ENCODE measurements around the gene AP2B1. TPM values are rescaled to one million over a fixed set of nuclear protein-coding genes. Genes with fewer than 3 reads are reported as not detected.

Gene AP2B1
- total RNA-seq, 1 experiment from 2014 or later: 198 TPM

- TF ChIP-seq, protein P1, sequence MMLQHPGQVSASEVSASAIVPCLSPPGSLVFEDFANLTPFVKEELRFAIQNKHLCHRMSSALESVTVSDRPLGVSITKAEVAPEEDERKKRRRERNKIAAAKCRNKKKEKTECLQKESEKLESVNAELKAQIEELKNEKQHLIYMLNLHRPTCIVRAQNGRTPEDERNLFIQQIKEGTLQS (IDR thresholded peaks at IDR 0.05): no peak
- no peak for TF ChIP-seq SRF (IDR thresholded peaks at IDR 0.05; ENCODE audit: low read depth)
- no peak for TF ChIP-seq FOSL1 (IDR thresholded peaks at IDR 0.05; ENCODE audit: low read depth)
- no peak for TF ChIP-seq EGR1 (IDR thresholded peaks at IDR 0.05; ENCODE audit: low read depth)
- TF ChIP-seq CBX3 (IDR thresholded peaks at IDR 0.05; ENCODE audit: low read depth): no peak
- TF ChIP-seq POLR2A (IDR thresholded peaks at IDR 0.05; ENCODE audit: borderline replicate concordance, extremely low read depth, insufficient read depth, insufficient read length): no peak
- TF ChIP-seq, protein P2, sequence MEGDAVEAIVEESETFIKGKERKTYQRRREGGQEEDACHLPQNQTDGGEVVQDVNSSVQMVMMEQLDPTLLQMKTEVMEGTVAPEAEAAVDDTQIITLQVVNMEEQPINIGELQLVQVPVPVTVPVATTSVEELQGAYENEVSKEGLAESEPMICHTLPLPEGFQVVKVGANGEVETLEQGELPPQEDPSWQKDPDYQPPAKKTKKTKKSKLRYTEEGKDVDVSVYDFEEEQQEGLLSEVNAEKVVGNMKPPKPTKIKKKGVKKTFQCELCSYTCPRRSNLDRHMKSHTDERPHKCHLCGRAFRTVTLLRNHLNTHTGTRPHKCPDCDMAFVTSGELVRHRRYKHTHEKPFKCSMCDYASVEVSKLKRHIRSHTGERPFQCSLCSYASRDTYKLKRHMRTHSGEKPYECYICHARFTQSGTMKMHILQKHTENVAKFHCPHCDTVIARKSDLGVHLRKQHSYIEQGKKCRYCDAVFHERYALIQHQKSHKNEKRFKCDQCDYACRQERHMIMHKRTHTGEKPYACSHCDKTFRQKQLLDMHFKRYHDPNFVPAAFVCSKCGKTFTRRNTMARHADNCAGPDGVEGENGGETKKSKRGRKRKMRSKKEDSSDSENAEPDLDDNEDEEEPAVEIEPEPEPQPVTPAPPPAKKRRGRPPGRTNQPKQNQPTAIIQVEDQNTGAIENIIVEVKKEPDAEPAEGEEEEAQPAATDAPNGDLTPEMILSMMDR (IDR thresholded peaks at IDR 0.05 in 2 of 3, conservative IDR thresholded peaks at IDR 0.05 in 1 of 3; ENCODE audit: borderline replicate concordance in 1 of 3, insufficient read depth in 1 of 3, low read depth in 2 of 3, low read length in 2 of 3): no peak
- TF ChIP-seq EZH2 (IDR thresholded peaks at IDR 0.05): no peak
- TF ChIP-seq YY1 (IDR thresholded peaks at IDR 0.05; ENCODE audit: extremely low read depth, insufficient replicate concordance, low read depth, low read length): no peak
- TF ChIP-seq TCF7L2 (IDR thresholded peaks at IDR 0.05; ENCODE audit: borderline replicate concordance, extremely low read depth, insufficient read depth, insufficient read length): no peak
- intact Hi-C loops (cut with micrococcal nuclease): no loop called here
- H3K36me3 ChIP-seq (ENCODE audit: control insufficient read depth in 1 of 2, insufficient read depth in 2 of 2, low read length in 2 of 2): no peaks in the 10 kb centered on the region
- ATAC-seq (no peak), DNase-seq (ENCODE audit: low read depth, low spot score) (no peak)
- H3K4me1 ChIP-seq (ENCODE audit: control insufficient read depth in 1 of 2, insufficient read depth in 2 of 2, low read length in 2 of 2): no peaks in the 10 kb centered on the region
- ChIA-PET CTCF (interaction anchor here (1.1 kb wide), 1 partner anchor 9 kb away, joined by 3 read pairs; no protein-coding TSS in a partner anchor), RAD21 (ENCODE audit: low non-redundant PET in 1 of 2, low total read pairs in 2 of 2, uncharacterized antibody in 2 of 2, unreplicated experiment in 2 of 2) (no interaction called here), POLR2A (no interaction called here)
- H3K9me2 ChIP-seq (ENCODE audit: insufficient read depth): no peaks in the 10 kb centered on the region
- H3K27ac ChIP-seq (ENCODE audit: low read depth, low read length): no peak overlapping the region
- H4K20me1 ChIP-seq (ENCODE audit: insufficient read depth): no peaks in the 10 kb centered on the region
- H3K4me3 ChIP-seq (replicated peaks in 1 of 2; ENCODE audit: low read depth in 1 of 2, low read length in 2 of 2): no peak overlapping the region
- no peak overlapping the region for H3K4me2 ChIP-seq (ENCODE audit: low read length)
- no peaks in the 10 kb centered on the region for H3K9me3 ChIP-seq (ENCODE audit: control insufficient read depth in 1 of 2, insufficient read depth in 1 of 2, low read depth in 1 of 2, low read length in 2 of 2)
- no TSS peak for BruUV-seq (replicated peaks)
- H3K79me2 ChIP-seq (ENCODE audit: insufficient read depth, low read length): no peaks in the 10 kb centered on the region
- no peak overlapping the region for H3K9ac ChIP-seq (ENCODE audit: low read length)
- no peak overlapping the region for H2AFZ ChIP-seq (ENCODE audit: low read depth, low read length, poor library complexity, severe bottlenecking)
- H3K27me3 ChIP-seq (ENCODE audit: insufficient read depth, low read length): no peaks in the 10 kb centered on the region
Measured at GRCh38 chr17:35773129-35773528, 186.0 kb downstream of the AP2B1 start.
